ENCODE data around the gene DUSP10. TPM values are rescaled to one million over a fixed set of nuclear protein-coding genes. Genes with fewer than 3 reads are reported as not detected.

Gene DUSP10
- total RNA-seq, 1 experiment from 2014 or later, result 1.6 TPM

DNA sequence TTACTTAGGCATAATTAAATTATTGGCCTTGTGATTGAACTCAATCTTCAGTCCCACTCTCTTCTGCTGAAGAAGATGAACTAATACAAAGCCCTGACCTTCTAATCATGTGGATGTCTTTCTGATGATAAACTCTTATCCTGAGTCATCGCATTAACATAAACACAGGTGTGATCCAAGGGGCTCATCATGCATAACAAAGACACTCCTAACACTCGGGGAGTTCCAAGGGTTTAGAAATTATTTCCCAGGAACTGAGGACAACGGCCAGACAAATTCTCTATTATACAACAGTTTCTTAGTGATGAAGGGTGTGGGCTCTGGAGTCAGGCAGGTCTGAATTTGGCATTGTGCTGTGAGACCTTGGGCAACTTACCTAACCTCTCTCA is 18.0 kb downstream of the DUSP10 start (continued):
- TF ChIP-seq, protein P1, sequence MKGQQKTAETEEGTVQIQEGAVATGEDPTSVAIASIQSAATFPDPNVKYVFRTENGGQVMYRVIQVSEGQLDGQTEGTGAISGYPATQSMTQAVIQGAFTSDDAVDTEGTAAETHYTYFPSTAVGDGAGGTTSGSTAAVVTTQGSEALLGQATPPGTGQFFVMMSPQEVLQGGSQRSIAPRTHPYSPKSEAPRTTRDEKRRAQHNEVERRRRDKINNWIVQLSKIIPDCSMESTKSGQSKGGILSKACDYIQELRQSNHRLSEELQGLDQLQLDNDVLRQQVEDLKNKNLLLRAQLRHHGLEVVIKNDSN (CRISPR knock-in tag; IDR thresholded peaks at IDR 0.05), result no peak
- no peak for TF ChIP-seq MYBL2 (CRISPR knock-in tag; IDR thresholded peaks at IDR 0.05)
- no peak for TF ChIP-seq RORB (CRISPR knock-in tag; IDR thresholded peaks at IDR 0.05)
- TF ChIP-seq SOX15 (CRISPR knock-in tag; IDR thresholded peaks at IDR 0.05), result no peak
- TF ChIP-seq, protein P2, sequence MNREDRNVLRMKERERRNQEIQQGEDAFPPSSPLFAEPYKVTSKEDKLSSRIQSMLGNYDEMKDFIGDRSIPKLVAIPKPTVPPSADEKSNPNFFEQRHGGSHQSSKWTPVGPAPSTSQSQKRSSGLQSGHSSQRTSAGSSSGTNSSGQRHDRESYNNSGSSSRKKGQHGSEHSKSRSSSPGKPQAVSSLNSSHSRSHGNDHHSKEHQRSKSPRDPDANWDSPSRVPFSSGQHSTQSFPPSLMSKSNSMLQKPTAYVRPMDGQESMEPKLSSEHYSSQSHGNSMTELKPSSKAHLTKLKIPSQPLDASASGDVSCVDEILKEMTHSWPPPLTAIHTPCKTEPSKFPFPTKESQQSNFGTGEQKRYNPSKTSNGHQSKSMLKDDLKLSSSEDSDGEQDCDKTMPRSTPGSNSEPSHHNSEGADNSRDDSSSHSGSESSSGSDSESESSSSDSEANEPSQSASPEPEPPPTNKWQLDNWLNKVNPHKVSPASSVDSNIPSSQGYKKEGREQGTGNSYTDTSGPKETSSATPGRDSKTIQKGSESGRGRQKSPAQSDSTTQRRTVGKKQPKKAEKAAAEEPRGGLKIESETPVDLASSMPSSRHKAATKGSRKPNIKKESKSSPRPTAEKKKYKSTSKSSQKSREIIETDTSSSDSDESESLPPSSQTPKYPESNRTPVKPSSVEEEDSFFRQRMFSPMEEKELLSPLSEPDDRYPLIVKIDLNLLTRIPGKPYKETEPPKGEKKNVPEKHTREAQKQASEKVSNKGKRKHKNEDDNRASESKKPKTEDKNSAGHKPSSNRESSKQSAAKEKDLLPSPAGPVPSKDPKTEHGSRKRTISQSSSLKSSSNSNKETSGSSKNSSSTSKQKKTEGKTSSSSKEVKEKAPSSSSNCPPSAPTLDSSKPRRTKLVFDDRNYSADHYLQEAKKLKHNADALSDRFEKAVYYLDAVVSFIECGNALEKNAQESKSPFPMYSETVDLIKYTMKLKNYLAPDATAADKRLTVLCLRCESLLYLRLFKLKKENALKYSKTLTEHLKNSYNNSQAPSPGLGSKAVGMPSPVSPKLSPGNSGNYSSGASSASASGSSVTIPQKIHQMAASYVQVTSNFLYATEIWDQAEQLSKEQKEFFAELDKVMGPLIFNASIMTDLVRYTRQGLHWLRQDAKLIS (CRISPR knock-in tag; IDR thresholded peaks at IDR 0.05; ENCODE audit: borderline replicate concordance), result no peak
- TF ChIP-seq, protein P3, sequence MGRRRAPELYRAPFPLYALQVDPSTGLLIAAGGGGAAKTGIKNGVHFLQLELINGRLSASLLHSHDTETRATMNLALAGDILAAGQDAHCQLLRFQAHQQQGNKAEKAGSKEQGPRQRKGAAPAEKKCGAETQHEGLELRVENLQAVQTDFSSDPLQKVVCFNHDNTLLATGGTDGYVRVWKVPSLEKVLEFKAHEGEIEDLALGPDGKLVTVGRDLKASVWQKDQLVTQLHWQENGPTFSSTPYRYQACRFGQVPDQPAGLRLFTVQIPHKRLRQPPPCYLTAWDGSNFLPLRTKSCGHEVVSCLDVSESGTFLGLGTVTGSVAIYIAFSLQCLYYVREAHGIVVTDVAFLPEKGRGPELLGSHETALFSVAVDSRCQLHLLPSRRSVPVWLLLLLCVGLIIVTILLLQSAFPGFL (CRISPR knock-in tag; IDR thresholded peaks at IDR 0.05; ENCODE audit: borderline replicate concordance), result no peak
- no peak for TF ChIP-seq PRRX2 (CRISPR knock-in tag; IDR thresholded peaks at IDR 0.05)
- no peak for TF ChIP-seq SMAD3 (CRISPR knock-in tag; IDR thresholded peaks at IDR 0.05; ENCODE audit: borderline replicate concordance)

DNA sequence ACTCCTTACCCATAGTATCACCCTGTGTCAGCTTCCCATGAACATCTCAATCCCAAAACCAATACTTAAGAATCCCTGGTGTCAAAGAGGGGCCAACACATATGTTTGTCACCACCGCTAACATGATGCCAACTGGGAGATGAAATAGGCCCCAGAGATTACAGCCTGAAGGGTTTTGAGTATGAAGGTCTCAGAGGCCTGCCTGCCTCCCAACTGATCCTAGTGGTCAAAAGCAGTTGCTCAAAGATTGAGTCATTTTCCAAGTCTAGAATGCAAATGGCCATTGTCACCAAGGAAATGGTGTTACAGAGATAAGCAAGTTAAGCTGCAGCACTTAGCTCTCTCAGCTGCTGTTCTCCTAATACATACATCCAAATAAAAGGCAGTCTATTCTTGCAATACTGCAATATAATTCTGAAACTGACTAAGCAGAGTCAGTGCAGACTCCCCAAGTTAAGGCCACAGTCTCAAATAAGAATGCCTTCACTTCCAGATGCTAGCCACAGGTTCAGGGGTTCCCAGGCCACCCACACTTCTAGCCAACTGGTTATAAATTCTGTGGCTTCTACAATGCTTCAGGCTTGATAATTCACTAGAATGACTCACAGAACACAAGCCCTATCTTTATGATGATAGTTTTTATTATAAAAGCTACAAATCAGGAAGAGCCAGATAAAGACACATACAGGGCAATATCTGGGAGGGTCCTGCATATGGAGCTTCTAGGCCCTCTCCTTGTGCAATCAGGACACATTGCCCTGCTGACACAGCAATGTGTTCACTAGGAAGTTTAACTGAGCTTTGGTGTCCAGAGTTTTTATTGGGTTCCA is 18.7 kb downstream of the DUSP10 start:
- Mint-ChIP-seq H3K9me3 (peaks cover 28% of the 10 kb centered on the region), H3K4me1 (peaks cover 16% of the 10 kb centered on the region), H3K27me3 (ENCODE audit: low read depth) (peaks cover 19% of the 10 kb centered on the region), H3K4me3 (no peak overlapping the region), H3K27ac (no peak overlapping the region), H3K36me3 (peaks cover 30% of the 10 kb centered on the region)
- ATAC-seq, result no peak
- no peak for DNase-seq (ENCODE audit: low spot score)
- ChIA-PET POLR2A (no interaction called here), CTCF (no interaction called here)
- no peak for TF ChIP-seq ZNF121 (CRISPR knock-in tag; IDR thresholded peaks at IDR 0.05)
- TF ChIP-seq, protein P3 (CRISPR knock-in tag; IDR thresholded peaks at IDR 0.05; ENCODE audit: borderline replicate concordance), result no peak
- TF ChIP-seq ZNF416 (CRISPR knock-in tag; IDR thresholded peaks at IDR 0.05), result no peak
- TF ChIP-seq ZSCAN18 (CRISPR knock-in tag; IDR thresholded peaks at IDR 0.05), result no peak
- no peak for TF ChIP-seq ZNF219 (CRISPR knock-in tag; IDR thresholded peaks at IDR 0.05; ENCODE audit: borderline replicate concordance)
- no peak for TF ChIP-seq NFATC4 (CRISPR knock-in tag; IDR thresholded peaks at IDR 0.05)
- no peak for TF ChIP-seq NR2C2 (CRISPR knock-in tag; IDR thresholded peaks at IDR 0.05)
- TF ChIP-seq JAZF1 (CRISPR knock-in tag; IDR thresholded peaks at IDR 0.05), result no peak
- TF ChIP-seq CBFB (CRISPR knock-in tag; IDR thresholded peaks at IDR 0.05; ENCODE audit: low read depth), result no peak
- no peak for TF ChIP-seq NR1H2 (CRISPR knock-in tag; IDR thresholded peaks at IDR 0.05)
